PC-3 (cell line): Measurements from ENCODE around the gene FBXO17. TPM values are rescaled to one million over a fixed set of nuclear protein-coding genes. Genes with fewer than 3 reads are reported as not detected.

ENCODE experiments used
- ATAC-seq: fragments of 200-7000 bp; cut with Tn5 transposase; 2 replicates; pipeline ENCODE4 v1.9.1; 2020; ENCODE audit warnings: mild to moderate bottlenecking, moderate library complexity
- BruUV-seq: library from RNA; stranded (reverse); fragments of 400-500 nt; replicated peaks from 2 replicates; lab custom pipeline; 2021; lab: Mats Ljungman, UMichigan
- CTCF ChIA-PET: fragments of 300-600 bp; sonication (Branson Sonifier 250); formaldehyde crosslinking; loops from one replicate; lab custom pipeline; 2022; ENCODE audit warnings: antibody characterized with exemption; lab: Charles Lee
- POLR2A ChIA-PET: fragments of 300-600 bp; sonication (Branson Sonifier 250); formaldehyde crosslinking; loops from one replicate; lab custom pipeline; 2022; ENCODE audit warnings: antibody characterized with exemption; ENCODE audit not compliant: unreplicated experiment; lab: Charles Lee
- DNase-seq: peaks from one replicate; pipeline ENCODE4 v3.0.0-alpha.2; 2015
- H2AFZ ChIP-seq: fragments of 300-600 bp; sonication (generic); 2 replicates; pipeline ENCODE4 v1.6.0; 2016; ENCODE audit warnings: antibody characterized with exemption, low read length
- H3F3A ChIP-seq: fragments of 300-600 bp; sonication (generic); one replicate; pipeline ENCODE4 v1.6.0; 2017; ENCODE audit warnings: antibody characterized with exemption, low read length, control low read depth, mild to moderate bottlenecking; ENCODE audit not compliant: unreplicated experiment
- H3K27ac ChIP-seq: fragments of 300-600 bp; sonication (generic); 2 replicates; pipeline ENCODE4 v1.5.1; 2016; ENCODE audit warnings: mild to moderate bottlenecking, low read length
- H3K27me3 ChIP-seq: fragments of 300-600 bp; sonication (generic); 2 replicates; pipeline ENCODE4 v1.6.1; 2016; ENCODE audit warnings: low read length, mixed read lengths
- H3K36me3 ChIP-seq: fragments of 300-600 bp; sonication (generic); 2 replicates; pipeline ENCODE4 v1.6.1; 2016; ENCODE audit warnings: low read depth, mixed run types, low read length, mixed read lengths
- H3K4me1 ChIP-seq: fragments of 300-600 bp; sonication (generic); 2 replicates; pipeline ENCODE4 v1.5.1; 2016; ENCODE audit warnings: low read length; ENCODE audit not compliant: insufficient read depth
- H3K4me2 ChIP-seq: fragments of 300-600 bp; sonication (generic); 2 replicates; pipeline ENCODE4 v1.6.0; 2016; ENCODE audit warnings: low read length
- H3K4me3 ChIP-seq: fragments of 300-600 bp; sonication (generic); 2 replicates; pipeline ENCODE4 v1.5.1; 2016; ENCODE audit warnings: mild to moderate bottlenecking, low read length, mixed read lengths
- H3K79me2 ChIP-seq: fragments of 300-600 bp; sonication (generic); 2 replicates; pipeline ENCODE4 v1.6.1; 2017; ENCODE audit warnings: low read length, mixed read lengths
- H3K9ac ChIP-seq: fragments of 300-600 bp; sonication (generic); 2 replicates; pipeline ENCODE4 v1.6.0; 2016; ENCODE audit warnings: mild to moderate bottlenecking, low read length
- H3K9me2 ChIP-seq: fragments of 300-600 bp; sonication (generic); replicated peaks from 2 replicates; pipeline ENCODE4 v1.6.1; 2016; ENCODE audit warnings: mixed run types, low read length, mixed read lengths
- H3K9me3 ChIP-seq: fragments of 300-600 bp; sonication (generic); 2 replicates; pipeline ENCODE4 v1.6.1; 2016; ENCODE audit warnings: low read length, mixed read lengths
- H4K20me1 ChIP-seq: fragments of 300-600 bp; sonication (generic); 2 replicates; pipeline ENCODE4 v1.6.1; 2016; ENCODE audit warnings: low read length, mixed read lengths
- EZH2 ChIP-seq: fragments of 300-600 bp; sonication (generic); IDR thresholded peaks from one replicate; pipeline ENCODE4 v1.6.1; 2017; ENCODE audit warnings: antibody characterized with exemption, mild to moderate bottlenecking, low read length; ENCODE audit not compliant: unreplicated experiment
- EZH2phosphoT487 ChIP-seq: fragments of 300-600 bp; sonication (generic); IDR thresholded peaks from 2 replicates; pipeline ENCODE4 v1.6.1; 2018; ENCODE audit warnings: mild to moderate bottlenecking, antibody characterized with exemption, low read length, borderline replicate concordance
- intact Hi-C: fragments of 100-400 bp; cut with micrococcal nuclease; formaldehyde crosslinking; loops from 2 replicates; pipeline ENCODE4 v1.9.0; 2023
- total RNA-seq: library from RNA; depleted of rRNA; stranded (reverse); fragments of >200 nt; gene quantifications from 2 replicates; pipeline ENCODE4 v1.2.3, GENCODE V29; 2014
- TF ChIP-seq, protein P1 (sequence below): fragments of 300-600 bp; sonication (generic); conservative IDR thresholded peaks from 2 replicates; pipeline ENCODE4 v1.5.1; 2017; ENCODE audit warnings: antibody characterized with exemption, low read depth, mild to moderate bottlenecking, low read length

FBXO17 gene
- total RNA-seq, 1 experiment from 2014 or later: not detected

DNA sequence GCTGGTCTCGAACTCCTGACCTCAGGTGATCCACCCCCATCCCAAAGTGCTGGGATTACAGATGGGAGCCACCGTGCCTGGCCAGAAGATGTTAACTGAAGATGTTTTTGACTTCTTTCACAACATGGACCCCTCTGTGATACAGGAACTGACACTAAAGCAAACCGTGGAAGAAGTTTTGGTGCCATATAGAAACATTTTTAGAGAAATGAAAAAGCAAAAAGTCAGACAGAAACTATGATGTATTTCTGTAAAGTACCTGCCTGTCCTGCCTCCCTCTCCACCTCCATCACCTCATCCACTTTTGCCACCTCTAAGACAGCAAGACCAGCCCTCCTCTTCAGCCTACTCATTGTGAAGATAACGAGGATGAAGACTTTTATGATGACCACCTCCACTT is 45.5 kb upstream of the FBXO17 start:
- ChIA-PET POLR2A (no interaction called here), CTCF (no interaction called here)
- Histone ChIP-seq H2AFZ (no peak overlapping the region), H3K27ac (no peak overlapping the region), H3K9me3 (no peaks in the 10 kb centered on the region), H3K79me2 (no peaks in the 10 kb centered on the region), H3K36me3 (no peaks in the 10 kb centered on the region), H3K9ac (no peak overlapping the region), H3K4me2 (no peak overlapping the region), H3K4me1 (no peaks in the 10 kb centered on the region), H3K9me2 (no peaks in the 10 kb centered on the region), H3K4me3 (no peak overlapping the region), H4K20me1 (no peaks in the 10 kb centered on the region), H3F3A (no peaks in the 10 kb centered on the region), H3K27me3 (no peaks in the 10 kb centered on the region)
- no peak for ATAC-seq
- intact Hi-C loops: no loop called here
- BruUV-seq: no TSS peak
- no peak for DNase-seq
- TF ChIP-seq EZH2: no peak
- TF ChIP-seq EZH2phosphoT487: no peak
- TF ChIP-seq, protein P1, sequence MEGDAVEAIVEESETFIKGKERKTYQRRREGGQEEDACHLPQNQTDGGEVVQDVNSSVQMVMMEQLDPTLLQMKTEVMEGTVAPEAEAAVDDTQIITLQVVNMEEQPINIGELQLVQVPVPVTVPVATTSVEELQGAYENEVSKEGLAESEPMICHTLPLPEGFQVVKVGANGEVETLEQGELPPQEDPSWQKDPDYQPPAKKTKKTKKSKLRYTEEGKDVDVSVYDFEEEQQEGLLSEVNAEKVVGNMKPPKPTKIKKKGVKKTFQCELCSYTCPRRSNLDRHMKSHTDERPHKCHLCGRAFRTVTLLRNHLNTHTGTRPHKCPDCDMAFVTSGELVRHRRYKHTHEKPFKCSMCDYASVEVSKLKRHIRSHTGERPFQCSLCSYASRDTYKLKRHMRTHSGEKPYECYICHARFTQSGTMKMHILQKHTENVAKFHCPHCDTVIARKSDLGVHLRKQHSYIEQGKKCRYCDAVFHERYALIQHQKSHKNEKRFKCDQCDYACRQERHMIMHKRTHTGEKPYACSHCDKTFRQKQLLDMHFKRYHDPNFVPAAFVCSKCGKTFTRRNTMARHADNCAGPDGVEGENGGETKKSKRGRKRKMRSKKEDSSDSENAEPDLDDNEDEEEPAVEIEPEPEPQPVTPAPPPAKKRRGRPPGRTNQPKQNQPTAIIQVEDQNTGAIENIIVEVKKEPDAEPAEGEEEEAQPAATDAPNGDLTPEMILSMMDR: no peak

DNA sequence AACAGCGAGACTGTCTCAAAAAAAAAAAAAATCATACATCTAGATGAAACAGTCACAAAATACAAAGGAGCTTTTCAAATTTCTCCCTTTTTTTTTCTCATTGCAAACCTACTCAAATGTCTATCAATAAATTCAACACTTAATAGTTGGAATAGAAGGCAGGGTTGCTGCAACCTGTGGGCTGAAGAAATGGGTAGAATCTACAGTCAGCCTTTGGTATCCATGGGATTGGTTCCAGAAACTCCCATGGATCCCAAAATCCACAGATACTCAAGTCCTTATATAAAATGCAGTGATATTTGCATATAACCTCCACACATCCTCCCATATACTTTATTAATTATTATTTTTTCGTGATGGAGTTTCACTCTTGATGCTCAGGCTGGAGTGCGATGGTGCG is 42.1 kb upstream of the FBXO17 start:
- no peak overlapping the region for H3K4me2 ChIP-seq
- ChIA-PET POLR2A (no interaction called here), CTCF (no interaction called here)
- TF ChIP-seq EZH2phosphoT487 (no peak), EZH2 (no peak)
- TF ChIP-seq, protein P1: no peak
- H3F3A ChIP-seq: no peaks in the 10 kb centered on the region
- H3K79me2 ChIP-seq: no peaks in the 10 kb centered on the region
- H3K9ac ChIP-seq: no peak overlapping the region
- H4K20me1 ChIP-seq: no peaks in the 10 kb centered on the region
- H3K9me2 ChIP-seq: no peaks in the 10 kb centered on the region
- H3K4me1 ChIP-seq: no peaks in the 10 kb centered on the region
- H3K27ac ChIP-seq: no peak overlapping the region
- intact Hi-C loops: no loop called here
- H3K4me3 ChIP-seq: no peak overlapping the region
- H3K9me3 ChIP-seq: no peaks in the 10 kb centered on the region
- no peaks in the 10 kb centered on the region for H3K27me3 ChIP-seq
- DNase-seq: no peak
- no TSS peak for BruUV-seq
- H2AFZ ChIP-seq: no peak overlapping the region
- no peaks in the 10 kb centered on the region for H3K36me3 ChIP-seq
- no peak for ATAC-seq

DNA sequence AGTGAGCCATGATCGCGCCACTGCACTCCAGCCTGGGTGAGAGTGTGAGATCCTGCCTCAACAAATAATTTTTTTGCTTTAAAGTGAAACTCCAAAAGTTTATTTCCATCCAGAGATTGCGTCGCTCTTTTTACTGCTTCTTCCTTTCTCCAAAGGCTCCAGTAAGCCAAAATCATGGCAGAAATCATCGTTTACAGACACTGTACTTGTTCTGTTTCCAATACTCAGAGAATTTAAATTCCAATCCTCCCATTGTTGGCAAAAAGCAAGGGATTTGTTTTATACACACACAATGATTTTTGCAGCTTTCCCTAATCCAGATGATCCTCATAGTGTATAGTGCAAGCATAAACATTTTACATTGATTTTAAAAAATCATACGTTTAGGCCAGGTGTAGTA is 41.5 kb upstream of the FBXO17 start:
- H3K27me3 ChIP-seq: no peaks in the 10 kb centered on the region
- no peaks in the 10 kb centered on the region for H3K9me2 ChIP-seq
- DNase-seq (no peak), ATAC-seq (no peak)
- H4K20me1 ChIP-seq: no peaks in the 10 kb centered on the region
- no peaks in the 10 kb centered on the region for H3K36me3 ChIP-seq
- CTCF ChIA-PET: no interaction called here
- POLR2A ChIA-PET: no interaction called here
- H3K4me3 ChIP-seq: no peak overlapping the region
- intact Hi-C loops: no loop called here
- H3K9me3 ChIP-seq: no peaks in the 10 kb centered on the region
- H3F3A ChIP-seq: no peaks in the 10 kb centered on the region
- H3K4me2 ChIP-seq: no peak overlapping the region
- no peak overlapping the region for H2AFZ ChIP-seq
- no peak overlapping the region for H3K9ac ChIP-seq
- H3K79me2 ChIP-seq: no peaks in the 10 kb centered on the region
- BruUV-seq: no TSS peak
- no peak overlapping the region for H3K27ac ChIP-seq
- TF ChIP-seq EZH2 (no peak), EZH2phosphoT487 (no peak)
- TF ChIP-seq, protein P1: no peak
- H3K4me1 ChIP-seq: no peaks in the 10 kb centered on the region
